Measurements from ENCODE around the gene HNMT. TPM values are rescaled to one million over a fixed set of nuclear protein-coding genes. Genes with fewer than 3 reads are reported as not detected.

HNMT gene
- total RNA-seq, 1 experiment from 2014 or later: 3.1 TPM

DNA sequence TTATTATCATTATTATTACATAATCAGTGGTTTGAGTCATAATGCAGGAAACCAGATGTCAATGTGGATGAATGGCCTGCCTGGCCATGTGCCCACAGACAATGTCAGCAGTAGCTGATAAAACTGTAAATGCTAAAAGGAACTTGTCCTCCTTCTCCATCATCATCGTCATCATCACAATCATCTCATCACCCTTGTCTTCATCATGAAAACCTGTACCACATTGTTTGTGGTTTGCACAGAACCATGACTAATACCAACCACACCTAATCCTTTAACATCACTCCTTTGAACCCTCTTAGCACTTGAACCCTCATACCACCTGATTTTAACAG lies 96.0 kb downstream of the HNMT start (continued):
- TF ChIP-seq PRRX2 (CRISPR knock-in tag; IDR thresholded peaks at IDR 0.05) (no peak), EMX1 (CRISPR knock-in tag; IDR thresholded peaks at IDR 0.05) (no peak)

- CTCF ChIA-PET: no interaction called here
- ATAC-seq: no peak
- H3K9me3 Mint-ChIP-seq: no peaks in the 10 kb centered on the region
- H3K27me3 Mint-ChIP-seq (ENCODE audit: low read depth): peaks cover 9% of the 10 kb centered on the region
- H3K4me1 Mint-ChIP-seq: no peaks in the 10 kb centered on the region
- TF ChIP-seq ATF3 (CRISPR knock-in tag; conservative IDR thresholded peaks at IDR 0.05) (no peak), OVOL2 (CRISPR knock-in tag; IDR thresholded peaks at IDR 0.05; ENCODE audit: borderline replicate concordance) (no peak), MXD4 (CRISPR knock-in tag; IDR thresholded peaks at IDR 0.05; ENCODE audit: borderline replicate concordance) (no peak), JUN (CRISPR knock-in tag; IDR thresholded peaks at IDR 0.05) (no peak), SP1 (CRISPR knock-in tag; conservative IDR thresholded peaks at IDR 0.05) (no peak)
- DNase-seq (ENCODE audit: low spot score): no peak
- H3K4me3 Mint-ChIP-seq: no peak overlapping the region
- POLR2A ChIA-PET: no interaction called here
- H3K27ac Mint-ChIP-seq: no peak overlapping the region
- no peaks in the 10 kb centered on the region for H3K36me3 Mint-ChIP-seq
Measured at GRCh38 chr2:138061961-138062360, 97.7 kb downstream of the HNMT start.

DNA sequence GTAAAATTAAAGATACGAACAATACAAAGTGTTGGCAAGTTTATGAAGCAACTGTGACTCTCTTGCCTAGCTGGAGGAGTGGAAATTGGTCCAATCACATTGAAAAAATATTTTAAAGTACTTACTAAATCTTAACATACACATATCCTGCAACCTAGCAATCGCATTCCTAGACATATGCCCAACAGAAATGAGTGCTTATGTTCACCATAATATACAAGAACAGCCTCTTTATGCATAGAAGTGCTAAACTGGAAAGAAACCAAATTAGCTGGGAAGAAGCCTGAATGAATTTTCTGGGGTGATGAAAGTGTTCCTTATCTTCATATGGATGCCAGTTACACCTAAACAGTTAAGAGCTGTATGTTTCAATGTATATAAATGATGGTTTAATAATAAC lies 98.9 kb downstream of the HNMT start:
- H3K9me3 Mint-ChIP-seq: no peaks in the 10 kb centered on the region
- H3K27me3 Mint-ChIP-seq (ENCODE audit: low read depth): peaks cover 9% of the 10 kb centered on the region
- DNase-seq (ENCODE audit: low spot score) (no peak), ATAC-seq (no peak)
- ChIA-PET POLR2A (no interaction called here), CTCF (no interaction called here)
- no peaks in the 10 kb centered on the region for H3K36me3 Mint-ChIP-seq
- H3K4me3 Mint-ChIP-seq: no peak overlapping the region
- H3K27ac Mint-ChIP-seq: no peak overlapping the region
- no peaks in the 10 kb centered on the region for H3K4me1 Mint-ChIP-seq
- no peak for TF ChIP-seq NFYB (CRISPR knock-in tag; conservative IDR thresholded peaks at IDR 0.05; ENCODE audit: low read depth)
- TF ChIP-seq, protein P1, sequence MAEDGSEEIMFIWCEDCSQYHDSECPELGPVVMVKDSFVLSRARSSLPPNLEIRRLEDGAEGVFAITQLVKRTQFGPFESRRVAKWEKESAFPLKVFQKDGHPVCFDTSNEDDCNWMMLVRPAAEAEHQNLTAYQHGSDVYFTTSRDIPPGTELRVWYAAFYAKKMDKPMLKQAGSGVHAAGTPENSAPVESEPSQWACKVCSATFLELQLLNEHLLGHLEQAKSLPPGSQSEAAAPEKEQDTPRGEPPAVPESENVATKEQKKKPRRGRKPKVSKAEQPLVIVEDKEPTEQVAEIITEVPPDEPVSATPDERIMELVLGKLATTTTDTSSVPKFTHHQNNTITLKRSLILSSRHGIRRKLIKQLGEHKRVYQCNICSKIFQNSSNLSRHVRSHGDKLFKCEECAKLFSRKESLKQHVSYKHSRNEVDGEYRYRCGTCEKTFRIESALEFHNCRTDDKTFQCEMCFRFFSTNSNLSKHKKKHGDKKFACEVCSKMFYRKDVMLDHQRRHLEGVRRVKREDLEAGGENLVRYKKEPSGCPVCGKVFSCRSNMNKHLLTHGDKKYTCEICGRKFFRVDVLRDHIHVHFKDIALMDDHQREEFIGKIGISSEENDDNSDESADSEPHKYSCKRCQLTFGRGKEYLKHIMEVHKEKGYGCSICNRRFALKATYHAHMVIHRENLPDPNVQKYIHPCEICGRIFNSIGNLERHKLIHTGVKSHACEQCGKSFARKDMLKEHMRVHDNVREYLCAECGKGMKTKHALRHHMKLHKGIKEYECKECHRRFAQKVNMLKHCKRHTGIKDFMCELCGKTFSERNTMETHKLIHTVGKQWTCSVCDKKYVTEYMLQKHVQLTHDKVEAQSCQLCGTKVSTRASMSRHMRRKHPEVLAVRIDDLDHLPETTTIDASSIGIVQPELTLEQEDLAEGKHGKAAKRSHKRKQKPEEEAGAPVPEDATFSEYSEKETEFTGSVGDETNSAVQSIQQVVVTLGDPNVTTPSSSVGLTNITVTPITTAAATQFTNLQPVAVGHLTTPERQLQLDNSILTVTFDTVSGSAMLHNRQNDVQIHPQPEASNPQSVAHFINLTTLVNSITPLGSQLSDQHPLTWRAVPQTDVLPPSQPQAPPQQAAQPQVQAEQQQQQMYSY (CRISPR knock-in tag; IDR thresholded peaks at IDR 0.05): no peak
- TF ChIP-seq NR1H2 (CRISPR knock-in tag; IDR thresholded peaks at IDR 0.05): no peak
- TF ChIP-seq, protein P2, sequence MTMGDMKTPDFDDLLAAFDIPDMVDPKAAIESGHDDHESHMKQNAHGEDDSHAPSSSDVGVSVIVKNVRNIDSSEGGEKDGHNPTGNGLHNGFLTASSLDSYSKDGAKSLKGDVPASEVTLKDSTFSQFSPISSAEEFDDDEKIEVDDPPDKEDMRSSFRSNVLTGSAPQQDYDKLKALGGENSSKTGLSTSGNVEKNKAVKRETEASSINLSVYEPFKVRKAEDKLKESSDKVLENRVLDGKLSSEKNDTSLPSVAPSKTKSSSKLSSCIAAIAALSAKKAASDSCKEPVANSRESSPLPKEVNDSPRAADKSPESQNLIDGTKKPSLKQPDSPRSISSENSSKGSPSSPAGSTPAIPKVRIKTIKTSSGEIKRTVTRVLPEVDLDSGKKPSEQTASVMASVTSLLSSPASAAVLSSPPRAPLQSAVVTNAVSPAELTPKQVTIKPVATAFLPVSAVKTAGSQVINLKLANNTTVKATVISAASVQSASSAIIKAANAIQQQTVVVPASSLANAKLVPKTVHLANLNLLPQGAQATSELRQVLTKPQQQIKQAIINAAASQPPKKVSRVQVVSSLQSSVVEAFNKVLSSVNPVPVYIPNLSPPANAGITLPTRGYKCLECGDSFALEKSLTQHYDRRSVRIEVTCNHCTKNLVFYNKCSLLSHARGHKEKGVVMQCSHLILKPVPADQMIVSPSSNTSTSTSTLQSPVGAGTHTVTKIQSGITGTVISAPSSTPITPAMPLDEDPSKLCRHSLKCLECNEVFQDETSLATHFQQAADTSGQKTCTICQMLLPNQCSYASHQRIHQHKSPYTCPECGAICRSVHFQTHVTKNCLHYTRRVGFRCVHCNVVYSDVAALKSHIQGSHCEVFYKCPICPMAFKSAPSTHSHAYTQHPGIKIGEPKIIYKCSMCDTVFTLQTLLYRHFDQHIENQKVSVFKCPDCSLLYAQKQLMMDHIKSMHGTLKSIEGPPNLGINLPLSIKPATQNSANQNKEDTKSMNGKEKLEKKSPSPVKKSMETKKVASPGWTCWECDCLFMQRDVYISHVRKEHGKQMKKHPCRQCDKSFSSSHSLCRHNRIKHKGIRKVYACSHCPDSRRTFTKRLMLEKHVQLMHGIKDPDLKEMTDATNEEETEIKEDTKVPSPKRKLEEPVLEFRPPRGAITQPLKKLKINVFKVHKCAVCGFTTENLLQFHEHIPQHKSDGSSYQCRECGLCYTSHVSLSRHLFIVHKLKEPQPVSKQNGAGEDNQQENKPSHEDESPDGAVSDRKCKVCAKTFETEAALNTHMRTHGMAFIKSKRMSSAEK (CRISPR knock-in tag; IDR thresholded peaks at IDR 0.05; ENCODE audit: borderline replicate concordance): no peak
- TF ChIP-seq, protein P3, sequence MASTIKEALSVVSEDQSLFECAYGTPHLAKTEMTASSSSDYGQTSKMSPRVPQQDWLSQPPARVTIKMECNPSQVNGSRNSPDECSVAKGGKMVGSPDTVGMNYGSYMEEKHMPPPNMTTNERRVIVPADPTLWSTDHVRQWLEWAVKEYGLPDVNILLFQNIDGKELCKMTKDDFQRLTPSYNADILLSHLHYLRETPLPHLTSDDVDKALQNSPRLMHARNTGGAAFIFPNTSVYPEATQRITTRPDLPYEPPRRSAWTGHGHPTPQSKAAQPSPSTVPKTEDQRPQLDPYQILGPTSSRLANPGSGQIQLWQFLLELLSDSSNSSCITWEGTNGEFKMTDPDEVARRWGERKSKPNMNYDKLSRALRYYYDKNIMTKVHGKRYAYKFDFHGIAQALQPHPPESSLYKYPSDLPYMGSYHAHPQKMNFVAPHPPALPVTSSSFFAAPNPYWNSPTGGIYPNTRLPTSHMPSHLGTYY (CRISPR knock-in tag; IDR thresholded peaks at IDR 0.05): no peak
- no peak for TF ChIP-seq GTF2I (CRISPR knock-in tag; conservative IDR thresholded peaks at IDR 0.05)
- TF ChIP-seq, protein P4, sequence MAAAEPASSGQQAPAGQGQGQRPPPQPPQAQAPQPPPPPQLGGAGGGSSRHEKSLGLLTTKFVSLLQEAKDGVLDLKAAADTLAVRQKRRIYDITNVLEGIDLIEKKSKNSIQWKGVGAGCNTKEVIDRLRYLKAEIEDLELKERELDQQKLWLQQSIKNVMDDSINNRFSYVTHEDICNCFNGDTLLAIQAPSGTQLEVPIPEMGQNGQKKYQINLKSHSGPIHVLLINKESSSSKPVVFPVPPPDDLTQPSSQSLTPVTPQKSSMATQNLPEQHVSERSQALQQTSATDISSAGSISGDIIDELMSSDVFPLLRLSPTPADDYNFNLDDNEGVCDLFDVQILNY (CRISPR knock-in tag; IDR thresholded peaks at IDR 0.05): no peak
- no peak for TF ChIP-seq HMGXB4 (CRISPR knock-in tag; IDR thresholded peaks at IDR 0.05)
- no peak for TF ChIP-seq FOXJ3 (CRISPR knock-in tag; IDR thresholded peaks at IDR 0.05; ENCODE audit: borderline replicate concordance)
- TF ChIP-seq, protein P5, sequence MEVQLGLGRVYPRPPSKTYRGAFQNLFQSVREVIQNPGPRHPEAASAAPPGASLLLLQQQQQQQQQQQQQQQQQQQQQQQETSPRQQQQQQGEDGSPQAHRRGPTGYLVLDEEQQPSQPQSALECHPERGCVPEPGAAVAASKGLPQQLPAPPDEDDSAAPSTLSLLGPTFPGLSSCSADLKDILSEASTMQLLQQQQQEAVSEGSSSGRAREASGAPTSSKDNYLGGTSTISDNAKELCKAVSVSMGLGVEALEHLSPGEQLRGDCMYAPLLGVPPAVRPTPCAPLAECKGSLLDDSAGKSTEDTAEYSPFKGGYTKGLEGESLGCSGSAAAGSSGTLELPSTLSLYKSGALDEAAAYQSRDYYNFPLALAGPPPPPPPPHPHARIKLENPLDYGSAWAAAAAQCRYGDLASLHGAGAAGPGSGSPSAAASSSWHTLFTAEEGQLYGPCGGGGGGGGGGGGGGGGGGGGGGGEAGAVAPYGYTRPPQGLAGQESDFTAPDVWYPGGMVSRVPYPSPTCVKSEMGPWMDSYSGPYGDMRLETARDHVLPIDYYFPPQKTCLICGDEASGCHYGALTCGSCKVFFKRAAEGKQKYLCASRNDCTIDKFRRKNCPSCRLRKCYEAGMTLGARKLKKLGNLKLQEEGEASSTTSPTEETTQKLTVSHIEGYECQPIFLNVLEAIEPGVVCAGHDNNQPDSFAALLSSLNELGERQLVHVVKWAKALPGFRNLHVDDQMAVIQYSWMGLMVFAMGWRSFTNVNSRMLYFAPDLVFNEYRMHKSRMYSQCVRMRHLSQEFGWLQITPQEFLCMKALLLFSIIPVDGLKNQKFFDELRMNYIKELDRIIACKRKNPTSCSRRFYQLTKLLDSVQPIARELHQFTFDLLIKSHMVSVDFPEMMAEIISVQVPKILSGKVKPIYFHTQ (CRISPR knock-in tag; IDR thresholded peaks at IDR 0.05): no peak
- TF ChIP-seq RELA (CRISPR knock-in tag; IDR thresholded peaks at IDR 0.05; ENCODE audit: borderline replicate concordance): no peak
- TF ChIP-seq ZBTB21 (CRISPR knock-in tag; IDR thresholded peaks at IDR 0.05; ENCODE audit: borderline replicate concordance): no peak
- TF ChIP-seq ZNF396 (CRISPR knock-in tag; IDR thresholded peaks at IDR 0.05; ENCODE audit: borderline replicate concordance): no peak

Data from WTC11 (cell line).